Measurements from ENCODE around the gene PRKG1.

GRCh38 chr10:52297747-52298146 is 1223.5 kb downstream of the PRKG1 start:
- TF ChIP-seq POLR2AphosphoS5 (IDR thresholded peaks at IDR 0.05; ENCODE audit: low read depth, low read length) (no peak), TAF1 (IDR thresholded peaks at IDR 0.05; ENCODE audit: low read depth, low read length) (no peak), POLR2A (IDR thresholded peaks at IDR 0.05; ENCODE audit: low read depth, low read length) (no peak)

All from GM12891 (cell line).